Stimulated activated CD4-positive, alpha-beta T cell treated with anti-CD3 and anti-CD28 coated beads, Interleukin-12 subunit alpha, Interleukin-12 subunit beta, amount 100 ng/mL, for 24 hours (primary cell): Measurements from ENCODE around the gene YWHAQ.
"Not testable (repeated sequence)": the region's sequence is repeated elsewhere in the genome, so short reads cannot be mapped to it uniquely, and the experiment has no call there.

Experiments used
- DNase-seq, 2 experiments: peaks; one replicate each; pipeline ENCODE4 v3.0.0-alpha.2; 2020; ENCODE audit warnings: low read depth in 2 of 2

Gene YWHAQ

GRCh38 chr2:9552219-9553178, 78.3 kb downstream of the YWHAQ start:
- no peak for DNase-seq

DNA sequence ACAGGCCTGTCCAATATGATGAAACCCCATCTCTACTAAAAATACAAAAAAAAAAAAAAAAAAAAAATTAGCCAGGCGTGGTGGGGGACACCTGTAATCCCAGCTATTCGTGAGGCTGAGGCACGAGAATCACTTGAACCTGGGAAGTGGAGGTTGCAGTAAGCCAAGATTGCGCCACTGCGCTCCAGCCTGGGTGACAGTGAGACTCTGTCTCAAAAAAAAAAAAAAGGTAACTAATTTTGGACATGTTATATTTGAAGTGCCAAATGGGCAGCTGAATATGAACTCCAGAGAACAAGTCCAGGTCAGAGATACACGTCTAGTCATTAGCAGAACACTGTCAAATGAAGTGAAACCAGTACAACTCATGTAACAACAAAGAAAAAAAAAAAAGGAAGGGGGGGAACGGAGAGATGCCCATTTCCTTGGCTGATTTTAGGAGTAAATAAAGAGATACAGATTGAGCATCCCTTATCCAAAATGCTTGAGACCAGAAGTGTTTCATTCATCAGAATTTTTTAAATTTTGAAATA, 79.9 kb downstream of the YWHAQ start:
- not testable (repeated sequence) for DNase-seq

GRCh38 chr2:9549420-9549819, 81.4 kb downstream of the YWHAQ start:
- DNase-seq: no peak

DNA sequence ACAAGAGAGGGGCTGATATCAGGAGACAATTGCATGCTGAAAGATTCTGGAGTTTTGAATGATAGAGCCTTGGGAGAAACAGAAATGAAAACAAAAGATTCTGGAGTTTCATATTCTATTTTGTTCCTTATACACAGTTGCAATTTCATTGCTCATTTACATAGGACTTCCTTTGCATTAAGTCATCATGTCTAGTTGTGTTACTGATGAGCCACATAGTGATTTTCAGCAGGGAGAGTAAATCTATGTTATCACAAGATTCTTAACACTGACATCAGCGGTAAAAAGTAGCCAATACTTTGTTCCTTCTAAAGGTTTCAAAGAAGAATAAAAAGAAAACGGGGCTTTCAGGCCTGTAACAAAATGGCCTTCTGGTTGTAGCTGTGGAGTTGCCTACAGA, 82.3 kb downstream of the YWHAQ start:
- DNase-seq: no peak

- DNase-seq: no peak
Observed at GRCh38 chr2:9547262-9547991, 83.4 kb downstream of the YWHAQ start.

- DNase-seq: no peak
Observed at GRCh38 chr2:9545502-9545901, 85.3 kb downstream of the YWHAQ start.

DNA sequence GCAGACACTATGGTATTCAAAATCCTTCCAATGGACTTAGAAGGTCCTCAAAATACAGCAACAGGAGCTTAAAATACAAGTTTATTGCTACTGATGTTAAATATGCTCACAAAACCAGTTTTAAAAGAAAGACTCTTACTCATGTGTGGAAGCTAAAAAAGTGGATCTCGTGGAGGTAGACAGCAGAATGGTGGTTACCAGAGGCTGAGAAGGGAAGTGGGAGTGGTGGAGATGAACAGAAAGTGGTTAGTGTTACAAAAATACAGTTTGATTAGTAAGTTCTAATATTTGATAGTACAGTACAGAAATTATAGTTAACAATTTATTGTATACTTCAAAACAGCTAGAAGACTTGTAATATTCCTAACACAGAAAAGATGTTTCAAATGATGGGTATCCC, 87.2 kb downstream of the YWHAQ start:
- DNase-seq: no peak

DNA sequence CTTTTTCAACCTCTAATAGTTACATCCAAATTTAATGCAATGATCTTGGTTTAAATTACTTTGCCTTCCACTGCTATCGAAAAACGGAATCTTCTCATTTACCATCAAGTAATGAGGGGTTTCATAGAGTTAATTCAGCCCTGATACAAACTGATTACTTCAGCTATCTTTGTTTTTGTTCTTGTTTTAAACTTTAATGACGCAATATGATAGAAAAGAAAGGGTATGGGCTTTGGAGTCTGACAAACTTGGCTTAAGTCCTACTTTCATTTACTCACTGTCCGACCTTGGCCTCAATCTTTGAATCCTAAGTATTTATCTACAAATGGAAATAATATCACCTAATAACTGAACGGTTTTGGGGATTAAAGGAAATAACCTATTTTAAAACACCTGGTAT, 91.3 kb downstream of the YWHAQ start:
- DNase-seq: no peak

GRCh38 chr2:9538000-9538507, 92.7 kb downstream of the YWHAQ start:
- DNase-seq: no peak

DNA sequence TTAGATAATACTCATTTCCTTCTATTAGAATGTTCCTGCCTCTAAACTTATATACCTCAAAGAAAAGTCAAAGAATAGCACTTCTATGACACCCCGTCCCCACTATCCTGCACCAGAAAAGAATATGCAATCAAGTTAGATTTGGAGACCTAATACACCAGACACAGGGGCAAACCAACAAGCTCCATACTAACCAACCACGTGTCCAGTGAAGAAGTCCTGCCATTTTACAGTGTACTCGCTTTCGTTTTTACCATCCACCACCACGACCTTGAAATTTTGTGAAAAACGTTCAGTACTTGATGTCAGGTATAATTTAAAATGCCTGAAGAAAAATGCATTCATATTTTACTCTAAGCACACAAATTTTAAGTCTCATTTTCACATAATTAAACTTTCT, 94.3 kb downstream of the YWHAQ start:
- no peak for DNase-seq

DNA sequence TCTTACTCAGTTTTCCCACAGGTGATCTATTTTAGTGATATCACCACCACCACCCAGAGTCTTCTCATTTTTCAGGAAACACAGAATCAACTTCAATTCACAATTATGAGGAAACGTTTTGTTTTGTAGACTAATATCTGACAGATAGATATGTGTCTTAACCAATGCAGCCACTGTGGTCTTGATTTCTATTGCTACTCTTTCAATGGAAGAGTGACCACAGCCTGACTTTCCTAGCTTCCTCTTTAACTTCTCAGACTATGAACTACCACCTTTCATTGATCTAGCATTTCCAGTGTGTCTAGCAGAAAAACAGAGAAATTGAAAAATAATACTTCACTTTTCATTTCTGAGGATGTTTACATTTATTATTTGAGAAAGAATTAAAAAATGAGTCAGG, 95.6 kb downstream of the YWHAQ start:
- DNase-seq: no peak
